WI38 (cell line): Measurements from ENCODE around the gene MYO5C.

Source experiments
- H3K4me3 ChIP-seq: 2 replicates; pipeline ENCODE4 v1.5.1; 2011; ENCODE audit warnings: low read depth, mild to moderate bottlenecking, control low read depth, low read length
- TF ChIP-seq, protein P1 (sequence below): IDR thresholded peaks from 2 replicates; pipeline ENCODE4 v1.5.1; 2012; ENCODE audit warnings: low read depth, mild to moderate bottlenecking, control low read depth, low read length

MYO5C gene

DNA sequence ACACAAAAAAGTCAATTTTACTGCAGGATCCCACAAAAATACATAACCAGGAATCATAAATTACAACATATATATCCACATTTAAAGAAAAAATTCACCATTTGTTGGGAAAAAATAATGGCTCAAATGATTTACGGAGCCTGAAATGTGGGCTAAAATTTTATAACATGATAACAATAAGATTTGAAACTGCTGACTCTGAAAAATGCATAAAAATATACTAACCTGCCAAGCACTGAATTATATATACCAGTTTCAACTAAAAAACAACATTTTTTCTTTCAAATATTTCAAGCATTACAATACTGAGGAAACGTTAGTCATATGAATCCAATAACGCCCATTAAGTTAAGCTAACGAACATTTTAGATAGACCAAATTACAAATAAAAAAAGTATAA, 12.2 kb upstream of the MYO5C start:
- TF ChIP-seq, protein P1, sequence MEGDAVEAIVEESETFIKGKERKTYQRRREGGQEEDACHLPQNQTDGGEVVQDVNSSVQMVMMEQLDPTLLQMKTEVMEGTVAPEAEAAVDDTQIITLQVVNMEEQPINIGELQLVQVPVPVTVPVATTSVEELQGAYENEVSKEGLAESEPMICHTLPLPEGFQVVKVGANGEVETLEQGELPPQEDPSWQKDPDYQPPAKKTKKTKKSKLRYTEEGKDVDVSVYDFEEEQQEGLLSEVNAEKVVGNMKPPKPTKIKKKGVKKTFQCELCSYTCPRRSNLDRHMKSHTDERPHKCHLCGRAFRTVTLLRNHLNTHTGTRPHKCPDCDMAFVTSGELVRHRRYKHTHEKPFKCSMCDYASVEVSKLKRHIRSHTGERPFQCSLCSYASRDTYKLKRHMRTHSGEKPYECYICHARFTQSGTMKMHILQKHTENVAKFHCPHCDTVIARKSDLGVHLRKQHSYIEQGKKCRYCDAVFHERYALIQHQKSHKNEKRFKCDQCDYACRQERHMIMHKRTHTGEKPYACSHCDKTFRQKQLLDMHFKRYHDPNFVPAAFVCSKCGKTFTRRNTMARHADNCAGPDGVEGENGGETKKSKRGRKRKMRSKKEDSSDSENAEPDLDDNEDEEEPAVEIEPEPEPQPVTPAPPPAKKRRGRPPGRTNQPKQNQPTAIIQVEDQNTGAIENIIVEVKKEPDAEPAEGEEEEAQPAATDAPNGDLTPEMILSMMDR = no peak
- no peak overlapping the region for H3K4me3 ChIP-seq

DNA sequence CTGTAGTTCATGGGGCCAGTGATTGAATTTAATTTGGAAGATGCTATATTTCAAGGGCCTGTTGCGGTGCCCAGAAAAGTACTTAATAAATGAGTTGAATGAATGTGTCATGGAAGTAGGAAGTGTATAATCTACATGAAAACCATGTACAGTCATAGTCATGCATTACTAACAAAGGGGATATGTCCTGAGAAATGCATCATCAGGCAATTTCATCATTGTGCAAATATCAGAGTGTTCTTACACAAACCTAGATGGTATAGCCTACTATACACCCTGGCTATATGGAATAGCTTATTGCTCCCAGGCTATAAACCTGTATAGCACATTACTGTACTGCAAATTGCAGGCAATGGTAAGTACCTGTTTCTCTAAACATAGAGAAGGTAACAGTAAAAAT, 10.7 kb upstream of the MYO5C start:
- H3K4me3 ChIP-seq = no peak overlapping the region

GRCh38 chr15:52303093-52303772, 7.6 kb upstream of the MYO5C start:
- TF ChIP-seq, protein P1 = no peak
- no peak overlapping the region for H3K4me3 ChIP-seq

More for the DNA sequence above, 10.7 kb upstream of the MYO5C start:
- TF ChIP-seq, protein P1 = no peak

DNA sequence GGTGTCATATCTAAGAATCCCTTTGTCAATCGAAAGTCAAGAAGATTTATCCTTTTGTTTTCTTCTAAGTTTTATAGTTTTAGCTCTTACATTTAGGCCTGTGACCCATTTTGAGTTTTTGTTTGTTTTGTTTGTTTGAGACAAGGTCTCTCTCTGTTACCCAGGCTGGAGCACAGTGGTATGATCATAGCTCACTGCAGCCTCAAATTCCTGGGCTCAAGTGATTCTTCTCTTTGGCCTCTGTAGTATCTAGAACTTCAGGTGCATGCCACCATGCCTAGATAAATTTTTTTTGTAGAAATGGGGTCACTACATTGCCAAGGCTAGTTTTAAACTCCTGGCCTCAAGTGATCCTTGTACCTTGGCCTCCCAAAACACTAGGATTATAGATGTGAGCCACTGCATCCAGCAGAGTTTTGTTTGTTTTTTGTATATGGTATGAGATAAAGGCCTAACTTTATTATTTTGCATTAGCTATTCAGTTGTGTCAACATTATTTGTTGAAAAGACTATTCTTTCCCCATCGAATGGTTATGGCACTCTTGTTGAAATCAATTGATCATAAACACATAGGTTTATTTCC, 5.8 kb upstream of the MYO5C start:
- no peak overlapping the region for H3K4me3 ChIP-seq
- TF ChIP-seq, protein P1 = no peak

- TF ChIP-seq, protein P1 = no peak
- no peak overlapping the region for H3K4me3 ChIP-seq
Measured at GRCh38 chr15:52294881-52295420, 653 bp downstream of the MYO5C start.

- H3K4me3 ChIP-seq = no peak overlapping the region
- TF ChIP-seq, protein P1 = no peak
Measured at GRCh38 chr15:52292780-52293392, 2.7 kb downstream of the MYO5C start.

DNA sequence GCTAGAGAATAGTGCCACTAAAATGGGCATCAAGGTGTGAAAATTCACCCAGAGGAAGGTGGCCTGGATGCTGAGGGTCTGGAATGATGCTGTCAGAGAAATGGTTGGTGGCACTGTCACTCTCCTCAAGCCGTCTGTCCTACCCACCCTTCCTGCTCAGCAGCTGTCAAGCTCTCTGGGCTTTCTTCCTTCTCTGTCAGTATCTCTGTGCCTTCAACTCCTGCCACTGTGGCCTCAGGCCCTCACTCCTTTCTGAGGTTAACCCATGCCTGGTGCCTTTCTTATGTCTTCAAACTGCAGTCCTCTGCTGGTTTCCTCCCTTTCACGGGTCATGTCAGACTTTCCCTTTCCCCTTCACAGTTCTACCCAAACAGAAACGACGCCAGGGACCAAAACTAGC, 4.4 kb downstream of the MYO5C start:
- TF ChIP-seq, protein P1 = no peak
- no peak overlapping the region for H3K4me3 ChIP-seq
